H1 (cell line): ENCODE data around the gene XPO5. TPM values are rescaled to one million over a fixed set of nuclear protein-coding genes. Genes with fewer than 3 reads are reported as not detected.

Experiments
- CTCF ChIA-PET: fragments of 300-600 bp; sonication (Branson Sonifier 250); formaldehyde crosslinking; loops from one replicate; lab custom pipeline; 2021; ENCODE audit not compliant: partially characterized antibody; lab: Charles Lee
- POLR2A ChIA-PET: fragments of 300-600 bp; sonication (Branson Sonifier 250); formaldehyde crosslinking; loops from one replicate; lab custom pipeline; 2021; ENCODE audit warnings: inconsistent platforms; ENCODE audit not compliant: partially characterized antibody; lab: Charles Lee
- DNase-seq, 2 experiments: peaks; one replicate each; pipeline versions ENCODE4 v3.0.0 to v3.0.0-alpha.2; 2010 to 2022; ENCODE audit warnings: low spot score in 2 of 2, low read depth in 1 of 2, mixed read lengths in 1 of 2
- FAIRE-seq: peaks from 2 replicates; lab custom pipeline; 2011; peaks lifted over from hg19 to GRCh38; lab: Jason Lieb, UNC
- H2AFZ ChIP-seq: 2 replicates; pipeline ENCODE4 v1.8.1; 2012; ENCODE audit warnings: low read length, inconsistent platforms
- H2AK5ac ChIP-seq: 2 replicates; pipeline ENCODE4 v1.6.1; 2013; ENCODE audit warnings: low read depth, low read length
- H2BK120ac ChIP-seq: replicated peaks from 2 replicates; pipeline ENCODE3; 2013; ENCODE audit warnings: low read depth, low read length, inconsistent platforms
- H2BK12ac ChIP-seq: 2 replicates; pipeline ENCODE4 v1.6.1; 2013; ENCODE audit warnings: low read depth, low read length
- H2BK15ac ChIP-seq: 2 replicates; pipeline ENCODE4 v1.6.1; 2013; ENCODE audit warnings: low read length
- H2BK20ac ChIP-seq: 2 replicates; pipeline ENCODE4 v1.6.1; 2013; ENCODE audit warnings: low read length
- H2BK5ac ChIP-seq: 2 replicates; pipeline ENCODE4 v1.6.1; 2013; ENCODE audit warnings: low read depth, low read length
- H3K14ac ChIP-seq: 2 replicates; pipeline ENCODE4 v1.6.1; 2013; ENCODE audit warnings: inconsistent platforms; ENCODE audit not compliant: insufficient read length
- H3K18ac ChIP-seq: 2 replicates; pipeline ENCODE4 v1.6.1; 2013; ENCODE audit warnings: low read length; ENCODE audit errors: extremely low read depth
- H3K23ac ChIP-seq: 2 replicates; pipeline ENCODE4 v1.6.1; 2013; ENCODE audit warnings: inconsistent platforms; ENCODE audit not compliant: insufficient read length
- H3K23me2 ChIP-seq: 2 replicates; pipeline ENCODE4 v1.6.1; 2013; ENCODE audit warnings: low read depth, low read length
- H3K27ac ChIP-seq: 2 replicates; pipeline ENCODE4 v1.6.1; 2011; ENCODE audit warnings: low read depth, low read length, inconsistent platforms
- H3K27me3 ChIP-seq, 4 experiments: replicated peaks in 1 of 4; 1 replicate in 1 of 4; 2 replicates in 3 of 4; pipeline versions ENCODE4 v1.6.1 to v1.8.1; 2011 to 2013; ENCODE audit warnings: low read length in 3 of 4, mild to moderate bottlenecking in 3 of 4, inconsistent platforms in 2 of 4, mixed read lengths in 2 of 4, moderate library complexity in 1 of 4; ENCODE audit not compliant: control insufficient read depth in 3 of 4, insufficient read depth in 3 of 4; ENCODE audit errors: extremely low read depth in 1 of 4
- H3K36me3 ChIP-seq, 4 experiments: 2 replicates each; pipeline versions ENCODE4 v1.6.1 to v1.8.1; 2011 to 2013; ENCODE audit warnings: mild to moderate bottlenecking in 4 of 4, low read length in 3 of 4, moderate library complexity in 2 of 4, control low read depth in 1 of 4, inconsistent platforms in 1 of 4; ENCODE audit not compliant: insufficient read depth in 4 of 4, control insufficient read depth in 2 of 4
- H3K4ac ChIP-seq: replicated peaks from 2 replicates; pipeline ENCODE3; 2013; ENCODE audit warnings: low read length, low read depth, mixed read lengths, inconsistent platforms; ENCODE audit not compliant: insufficient read length
- H3K4me1 ChIP-seq, 4 experiments: replicated peaks in 1 of 4; 1 replicate in 1 of 4; 2 replicates in 3 of 4; pipeline versions ENCODE4 v1.6.1 to v1.8.1; 2011 to 2013; ENCODE audit warnings: low read length in 3 of 4, inconsistent platforms in 2 of 4, mixed read lengths in 1 of 4; ENCODE audit not compliant: insufficient read depth in 4 of 4, control insufficient read depth in 3 of 4
- H3K4me2 ChIP-seq, 2 experiments: 2 replicates each; pipeline versions ENCODE4 v1.6.1 to v1.8.1; 2011 to 2013; ENCODE audit warnings: low read depth in 2 of 2, low read length in 2 of 2, control low read depth in 1 of 2, inconsistent platforms in 1 of 2, mild to moderate bottlenecking in 1 of 2; ENCODE audit not compliant: insufficient read depth in 1 of 2
- H3K4me3 ChIP-seq, 4 experiments: fragments of 200-600, 300-600 bp in 1 of 4; sonication (generic), shearing (Covaris generic), sonication (Bioruptor Twin) in 1 of 4; 2 replicates each; pipeline versions ENCODE4 v1.5.1 to v1.8.1; 2011 to 2016; ENCODE audit warnings: low read length in 4 of 4, low read depth in 3 of 4, control low read depth in 2 of 4, inconsistent platforms in 2 of 4, mild to moderate bottlenecking in 2 of 4, mixed read lengths in 1 of 4, moderate library complexity in 1 of 4; ENCODE audit not compliant: insufficient read depth in 2 of 4; ENCODE audit errors: extremely low read depth in 1 of 4
- H3K56ac ChIP-seq: replicated peaks from 2 replicates; pipeline ENCODE3; 2013; ENCODE audit warnings: low read depth, mild to moderate bottlenecking, mixed read lengths, low read length, inconsistent platforms; ENCODE audit not compliant: insufficient read length
- H3K79me1 ChIP-seq: 2 replicates; pipeline ENCODE4 v1.6.1; 2013; ENCODE audit warnings: low read depth, low read length, control low read depth
- H3K79me2 ChIP-seq, 2 experiments: 2 replicates each; pipeline versions ENCODE4 v1.6.1 to v1.8.1; 2012 to 2013; ENCODE audit warnings: low read length in 2 of 2, mild to moderate bottlenecking in 2 of 2, inconsistent platforms in 1 of 2; ENCODE audit not compliant: insufficient read depth in 2 of 2, control insufficient read depth in 1 of 2
- H3K9ac ChIP-seq, 4 experiments: replicated peaks in 1 of 4; 1 replicate in 1 of 4; 2 replicates in 3 of 4; pipeline versions ENCODE4 v1.6.1 to v1.8.1; 2011 to 2013; ENCODE audit warnings: low read depth in 3 of 4, low read length in 3 of 4, control low read depth in 2 of 4, mild to moderate bottlenecking in 2 of 4, moderate library complexity in 2 of 4, inconsistent platforms in 1 of 4; ENCODE audit errors: extremely low read depth in 1 of 4
- H3K9me3 ChIP-seq, 2 experiments: 2 replicates each; pipeline versions ENCODE4 v1.6.1 to v1.8.1; 2012 to 2013; ENCODE audit warnings: mild to moderate bottlenecking in 2 of 2, moderate library complexity in 2 of 2, control low read depth in 1 of 2, inconsistent platforms in 1 of 2, low read depth in 1 of 2, low read length in 1 of 2, mixed read lengths in 1 of 2; ENCODE audit not compliant: insufficient read depth in 2 of 2
- H4K20me1 ChIP-seq, 2 experiments: replicated peaks in 1 of 2; 2 replicates each; pipeline versions ENCODE3 to v1.8.1; 2011 to 2013; ENCODE audit warnings: inconsistent platforms in 2 of 2, low read length in 2 of 2, mild to moderate bottlenecking in 1 of 2; ENCODE audit not compliant: insufficient read depth in 2 of 2, control insufficient read depth in 1 of 2
- H4K5ac ChIP-seq: 2 replicates; pipeline ENCODE4 v1.6.1; 2013; ENCODE audit warnings: low read length, low read depth, mixed read lengths, inconsistent platforms; ENCODE audit not compliant: insufficient read length
- H4K8ac ChIP-seq: 2 replicates; pipeline ENCODE4 v1.8.0; 2013; ENCODE audit warnings: mild to moderate bottlenecking, moderate library complexity, low read length, inconsistent platforms; ENCODE audit not compliant: insufficient read depth; ENCODE audit errors: extremely low read depth
- H4K91ac ChIP-seq: replicated peaks from 2 replicates; pipeline ENCODE3; 2013; ENCODE audit warnings: low read length, mixed read lengths, inconsistent platforms; ENCODE audit not compliant: insufficient read length
- BACH1 ChIP-seq: IDR thresholded peaks from 2 replicates; pipeline ENCODE4 v1.6.1; 2012; ENCODE audit warnings: low read length, improper control_type of control experiment
- CBX5 ChIP-seq: fragments of 300-800, 300-1000 bp; sonication (generic); IDR thresholded peaks from 2 replicates; pipeline ENCODE4 v1.7.1; 2016; ENCODE audit warnings: antibody characterized with exemption, low read length, low read depth
- CBX8 ChIP-seq: fragments of 300-800, 300-1000 bp; sonication (generic); IDR thresholded peaks from 2 replicates; pipeline ENCODE4 v1.7.1; 2016; ENCODE audit warnings: low read depth, low read length, borderline replicate concordance
- EGR1 ChIP-seq: IDR thresholded peaks from 2 replicates; pipeline ENCODE4 v1.6.1; 2011; ENCODE audit warnings: low read depth, low read length, borderline replicate concordance
- GABPA ChIP-seq: IDR thresholded peaks from 2 replicates; pipeline ENCODE4 v1.6.1; 2011; ENCODE audit warnings: mild to moderate bottlenecking, low read length, moderate library complexity, borderline replicate concordance; ENCODE audit not compliant: insufficient read depth
- KDM4A ChIP-seq: IDR thresholded peaks from one replicate; pipeline ENCODE4 v1.7.1; 2012; ENCODE audit warnings: low read depth, mild to moderate bottlenecking, moderate library complexity, low read length, inconsistent platforms; ENCODE audit not compliant: severe bottlenecking
- POLR2AphosphoS5 ChIP-seq: IDR thresholded peaks from 2 replicates; pipeline ENCODE4 v1.6.1; 2011; ENCODE audit warnings: low read depth, low read length
- RBBP5 ChIP-seq: IDR thresholded peaks from 2 replicates; pipeline ENCODE4 v1.7.1; 2012; ENCODE audit warnings: low read depth, mild to moderate bottlenecking, inconsistent platforms, low read length, moderate library complexity, borderline replicate concordance
- SAP30 ChIP-seq: fragments of 300-600 bp; sonication (generic); IDR thresholded peaks from 2 replicates; pipeline ENCODE4 v1.7.1; 2012; ENCODE audit warnings: low read length, moderate library complexity, mild to moderate bottlenecking, inconsistent platforms; ENCODE audit not compliant: insufficient read depth, insufficient replicate concordance
- SP4 ChIP-seq: IDR thresholded peaks from 2 replicates; pipeline ENCODE4 v1.6.1; 2012; ENCODE audit warnings: low read length, inconsistent platforms
- SUZ12 ChIP-seq: fragments of 200-600 bp; sonication (generic); IDR thresholded peaks from 2 replicates; pipeline ENCODE4 v1.6.1; 2012; ENCODE audit warnings: mild to moderate bottlenecking, inconsistent platforms, low read length, moderate library complexity, mixed read lengths
- TAF1 ChIP-seq: IDR thresholded peaks from 2 replicates; pipeline ENCODE4 v1.6.1; 2011; ENCODE audit warnings: mild to moderate bottlenecking, low read depth, low read length
- TEAD4 ChIP-seq: IDR thresholded peaks from 2 replicates; pipeline ENCODE4 v1.6.1; 2012; ENCODE audit warnings: low read depth, low read length, inconsistent platforms, mixed read lengths
- WGBS, 2 experiments: shearing (Covaris generic) in 1 of 2; methylation state at CpG; one replicate each; pipeline versions ENCODE4 v1.1.6 to v1.1.7; 2013 to 2015; ENCODE audit warnings: low lambda C conversion rate in 2 of 2, mixed read lengths in 2 of 2, inconsistent platforms in 1 of 2, low coverage in 1 of 2, missing lambda C conversion rate in 1 of 2; ENCODE audit not compliant: insufficient replicate concordance in 2 of 2, insufficient coverage in 1 of 2, insufficient read length in 1 of 2; ENCODE audit errors: extremely low coverage in 1 of 2, missing lambda C conversion rate in 1 of 2; 5-methylcytosine and 5-hydroxymethylcytosine counted together
- polyA plus RNA-seq, 7 experiments: library from polyadenylated mRNA; depleted of rRNA in 3 of 7; stranded (reverse) in 5 of 7; unstranded in 2 of 7; fragments of >200 nt in 5 of 7; fragments of 200-250 nt in 2 of 7; gene quantifications; 1 replicate in 5 of 7; 2 replicates in 1 of 7; 4 replicates in 1 of 7; pipeline versions ENCODE4 v1.2.1 to v1.2.3, GENCODE V29; 2011 to 2013; ENCODE audit warnings: missing spikeins in 2 of 7, mixed read lengths in 2 of 7
- total RNA-seq: library from RNA; stranded (reverse); fragmentation: NEBNext Ultra II Directional; extraction: Animal tissue kit (Norgen Biotek cat#: 25700); gene quantifications from 2 replicates; pipeline ENCODE4 v1.2.1, GENCODE V29; 2021

XPO5 gene
- total and polyA plus RNA-seq, 2 of the 8 experiments (the other 6 are each of a cell fraction or from before 2014, with no cell fraction given) = 80.6 to 95.7 TPM

DNA sequence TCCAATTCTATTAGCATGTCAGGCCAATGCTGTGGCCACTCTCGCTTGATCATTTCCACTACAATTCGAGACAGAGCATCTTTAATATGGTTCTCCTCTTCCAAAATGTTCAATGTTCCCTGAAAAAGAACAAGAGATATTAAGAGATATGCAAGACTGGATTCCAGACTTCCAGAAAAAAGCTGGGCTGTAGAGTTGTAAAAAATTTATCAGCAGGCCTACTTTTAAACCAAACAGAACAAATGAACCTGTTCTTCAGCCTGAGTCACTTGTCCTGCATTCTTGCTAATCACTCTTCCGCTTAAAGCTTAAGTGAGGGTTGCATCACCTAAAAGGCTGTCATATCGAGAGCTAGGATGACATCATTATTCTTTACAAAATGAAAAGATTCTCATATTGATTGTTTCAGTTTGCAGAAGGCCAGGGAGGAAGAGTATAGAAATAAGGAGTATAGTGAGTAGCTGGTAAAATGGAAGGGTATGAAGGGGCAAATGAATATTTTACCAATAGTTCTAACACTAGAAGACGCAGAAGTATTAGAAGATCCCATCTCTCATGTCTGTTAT lies 4.9 kb downstream of the XPO5 start:
- no peaks in the 10 kb centered on the region for H3K9me3 ChIP-seq
- H3K14ac ChIP-seq = no peak overlapping the region
- H3K27ac ChIP-seq = no peak overlapping the region
- H3K79me1 ChIP-seq = peaks cover 5% of the 10 kb centered on the region
- no peak overlapping the region for H3K9ac ChIP-seq
- H3K27me3 ChIP-seq = no peaks in the 10 kb centered on the region
- no peak overlapping the region for H2AK5ac ChIP-seq
- no peak overlapping the region for H2AFZ ChIP-seq
- DNase-seq (no peak), FAIRE-seq (no peak)
- H3K4ac ChIP-seq = no peak overlapping the region
- H4K8ac ChIP-seq = no peak overlapping the region
- H2BK20ac ChIP-seq = no peak overlapping the region
- 92% methylated on average over 5 of the region's 5 CpGs; no CpG with 5 or more reads in 1 of the 2 experiments for WGBS, 2 experiments
- no peak overlapping the region for H3K4me3 ChIP-seq
- H3K23ac ChIP-seq = no peak overlapping the region
- no peak overlapping the region for H2BK120ac ChIP-seq
- H3K4me2 ChIP-seq = no peak overlapping the region
- CTCF ChIA-PET = interaction anchor here (0.9 kb wide), 1 partner anchor 96 kb away, joined by 5 read pairs; no protein-coding TSS in a partner anchor
- no peak overlapping the region for H3K56ac ChIP-seq
- no peak overlapping the region for H2BK12ac ChIP-seq
- no peak overlapping the region for H2BK15ac ChIP-seq
- peaks cover 15 to 70% (median 55%) of the 10 kb centered on the region in 4 experiments for H3K36me3 ChIP-seq
- H3K79me2 ChIP-seq = peaks cover 5 to 35% of the 10 kb centered on the region in 2 experiments
- no peak overlapping the region for H3K18ac ChIP-seq
- no peak overlapping the region for H4K5ac ChIP-seq
- peaks cover 3% of the 10 kb centered on the region; the same call in 1 of the 2 replicates for H3K23me2 ChIP-seq
- H4K91ac ChIP-seq = no peak overlapping the region
- H3K4me1 ChIP-seq = peaks cover 0 to 3% (median 0%) of the 10 kb centered on the region in 4 experiments; a peak in 2 of 7 replicates
- peaks cover 5 to 8% of the 10 kb centered on the region in 2 experiments for H4K20me1 ChIP-seq
- H2BK5ac ChIP-seq = no peak overlapping the region
- POLR2A ChIA-PET = interaction anchor here (1.5 kb wide), 2 partner anchors 12 to 54 kb away, joined by 3 read pairs; partner anchors contain the start of gene POLR1C
- TF ChIP-seq CBX5 = no peak
- TF ChIP-seq TAF1 = no peak
- TF ChIP-seq BACH1 = no peak
- no peak for TF ChIP-seq KDM4A
- TF ChIP-seq SP4 = no peak
- TF ChIP-seq POLR2AphosphoS5 = no peak
- no peak for TF ChIP-seq GABPA
- no peak for TF ChIP-seq SAP30
- no peak for TF ChIP-seq SUZ12
- TF ChIP-seq TEAD4 = no peak
- no peak for TF ChIP-seq CBX8
- no peak for TF ChIP-seq EGR1
- no peak for TF ChIP-seq RBBP5
